HG03025 (cell line): ENCODE measurements around the gene EEF1AKMT3.
A peak's percentile ranks its signal among the peaks of the same experiment; 100 is the strongest.
"Not testable (repeated sequence)": the region's sequence is repeated elsewhere in the genome, so short reads cannot be mapped to it uniquely, and the experiment has no call there.

ENCODE experiments used
- ATAC-seq: cut with Tn5 transposase; IDR thresholded peaks from one replicate; pipeline ENCODE4 v1.9.1; 2021; ENCODE audit warnings: mild to moderate bottlenecking, moderate library complexity; ENCODE audit not compliant: unreplicated experiment, low FRiP score

The EEF1AKMT3 gene

DNA sequence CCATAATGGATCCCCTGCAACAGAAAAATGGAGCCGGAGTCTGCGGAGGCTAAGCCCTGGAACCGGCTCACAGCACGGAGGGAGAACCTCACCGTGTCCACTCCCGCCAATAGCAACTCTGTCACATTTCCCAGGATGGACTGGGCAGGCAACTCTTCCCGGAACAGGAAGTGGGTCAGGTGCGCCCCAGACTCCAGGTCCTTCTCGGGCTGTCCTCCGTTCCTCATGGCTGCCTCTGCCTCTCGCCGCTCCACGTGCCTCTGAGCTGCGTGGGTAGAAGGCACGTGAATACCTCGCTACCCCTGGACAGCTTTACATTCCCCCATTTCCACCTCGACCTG lies 7.8 kb upstream of the EEF1AKMT3 start:
- no peak for ATAC-seq

DNA sequence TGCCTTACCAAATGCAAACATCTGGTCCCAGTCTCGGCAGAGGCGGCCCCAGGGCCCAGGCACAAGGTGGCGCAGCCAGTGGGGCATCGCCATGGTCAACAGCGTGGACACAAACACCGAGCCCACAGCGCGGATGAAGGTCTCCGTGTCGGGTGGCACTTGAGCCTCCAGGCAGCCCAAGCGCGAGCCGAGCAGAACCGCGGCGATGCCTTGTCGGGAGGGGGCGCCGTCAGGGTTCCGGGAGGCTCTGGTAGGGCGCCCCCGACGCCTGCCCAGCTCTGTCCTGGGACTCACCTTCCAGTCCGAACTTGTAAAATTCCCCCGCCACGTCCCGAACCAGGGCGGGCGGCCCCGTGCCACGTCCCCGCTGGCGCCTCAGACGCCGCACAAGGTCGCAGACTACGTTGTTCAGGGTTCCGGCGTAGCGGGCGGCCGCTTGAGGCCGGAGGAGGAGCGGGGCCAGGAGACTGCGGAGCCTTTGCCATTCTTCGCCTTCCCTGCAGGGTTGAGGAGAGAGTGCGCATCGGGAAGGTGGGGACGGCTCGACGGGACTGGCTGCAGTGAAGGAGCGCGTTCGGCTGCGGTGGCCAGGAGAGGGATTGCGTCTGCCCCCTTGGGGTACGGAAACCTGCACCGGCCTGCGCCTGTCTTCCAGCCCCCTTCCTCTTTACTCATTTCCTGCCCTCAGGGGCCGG lies 7.3 kb upstream of the EEF1AKMT3 start:
- ATAC-seq = peak; percentile 57

DNA sequence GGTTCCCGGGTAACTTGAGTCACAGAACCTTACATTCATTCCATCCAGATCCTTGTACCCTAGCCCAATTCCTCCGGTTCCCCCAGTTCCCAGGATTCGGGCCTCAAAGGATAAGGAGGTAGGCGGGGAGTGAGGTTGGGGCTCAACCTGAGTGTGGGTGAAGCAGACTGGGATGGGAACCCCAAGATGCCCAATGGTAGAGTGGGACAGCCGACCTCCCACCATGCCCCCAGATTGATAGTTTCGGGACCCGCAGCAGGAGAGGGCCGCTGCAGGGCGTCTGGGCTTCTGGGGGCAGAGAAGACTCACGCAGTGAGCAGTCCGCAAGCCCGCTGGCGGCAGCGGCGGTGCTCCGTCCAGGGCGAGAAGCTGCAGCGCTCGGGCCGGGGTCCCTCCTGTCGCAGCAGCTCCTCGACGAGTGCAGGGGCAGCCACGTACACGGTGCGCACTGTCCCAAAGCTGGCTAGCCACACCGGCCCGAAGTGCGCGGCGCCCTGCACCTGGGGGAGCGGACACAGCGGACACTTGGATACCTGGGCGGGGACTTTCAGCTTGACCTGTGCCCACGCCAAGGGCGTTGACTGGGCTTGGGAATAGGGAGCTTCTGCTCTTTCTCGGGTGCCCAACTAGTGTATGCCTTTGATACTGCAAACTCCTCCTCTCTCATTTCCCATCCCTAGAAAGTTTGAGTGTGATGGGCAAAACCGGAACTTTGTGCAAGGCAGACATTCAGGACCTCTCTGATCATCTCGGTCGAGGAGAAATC lies 6.5 kb upstream of the EEF1AKMT3 start:
- no peak for ATAC-seq

DNA sequence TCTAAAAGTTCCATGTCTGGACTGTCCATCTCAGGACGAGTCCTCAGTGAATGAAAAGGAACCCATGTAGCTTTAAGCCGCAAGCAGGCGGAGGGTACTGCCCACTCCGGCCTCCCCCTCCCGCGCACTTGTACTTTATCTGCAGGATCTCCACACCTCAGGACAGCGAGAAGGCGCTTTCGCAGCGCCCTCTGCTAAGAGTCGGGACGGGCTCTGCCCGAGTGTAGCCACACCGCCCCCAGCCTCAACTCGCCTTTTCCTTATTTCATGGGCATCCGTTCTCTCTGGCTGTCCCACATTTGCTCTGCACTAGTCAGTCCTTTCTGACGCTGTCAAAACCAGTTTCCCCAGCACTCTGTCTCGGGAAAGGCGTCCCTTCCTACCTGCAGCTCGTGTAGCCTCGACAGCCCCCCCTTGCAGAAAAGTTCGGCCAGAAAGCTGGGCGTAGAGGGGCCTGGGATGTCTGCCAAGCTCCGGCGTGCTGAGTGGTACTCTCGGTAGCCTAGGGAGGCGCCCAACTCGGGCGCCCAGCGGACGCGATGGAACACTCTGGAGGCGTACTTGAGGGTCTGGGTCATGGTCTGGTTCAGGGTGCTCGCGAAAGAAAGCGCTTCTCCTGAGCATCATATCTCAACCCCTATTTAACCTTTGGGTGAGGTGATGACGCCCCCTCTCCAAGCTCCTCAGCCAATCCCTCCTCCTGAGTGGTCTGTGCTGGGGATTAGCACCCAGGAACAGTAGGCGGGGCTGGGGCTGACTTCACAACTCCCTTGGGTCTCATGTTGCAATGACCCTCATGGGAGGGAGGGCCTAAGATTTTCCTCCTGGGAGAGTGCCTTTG lies 5.7 kb upstream of the EEF1AKMT3 start, which contains the start of gene CYP27B1:
CYP27B1 (minus strand) TSS at position 615 of the 841 bp plus-strand sequence; CDS start at position 578, 37 bp downstream.
- ATAC-seq = no peak

DNA sequence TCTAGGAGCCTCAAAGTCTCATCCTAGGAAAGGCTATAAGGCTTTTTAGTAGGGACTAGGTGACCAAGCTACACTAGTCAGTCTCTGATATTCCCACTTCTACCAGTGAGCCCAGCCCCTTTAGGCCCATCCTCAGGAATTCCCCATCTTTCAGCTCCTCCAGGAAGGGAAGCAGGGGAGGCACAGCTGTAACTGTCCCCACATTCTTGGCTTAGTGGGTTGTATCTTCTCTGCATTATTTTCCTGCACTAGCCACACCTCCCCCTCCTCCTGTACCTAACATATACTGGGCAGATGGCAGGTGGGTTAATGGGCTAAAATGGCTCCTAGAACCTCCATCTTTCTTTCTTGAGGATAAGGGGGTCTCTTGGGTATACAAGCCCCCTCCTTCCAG lies 5.1 kb upstream of the EEF1AKMT3 start:
- ATAC-seq = no peak

DNA sequence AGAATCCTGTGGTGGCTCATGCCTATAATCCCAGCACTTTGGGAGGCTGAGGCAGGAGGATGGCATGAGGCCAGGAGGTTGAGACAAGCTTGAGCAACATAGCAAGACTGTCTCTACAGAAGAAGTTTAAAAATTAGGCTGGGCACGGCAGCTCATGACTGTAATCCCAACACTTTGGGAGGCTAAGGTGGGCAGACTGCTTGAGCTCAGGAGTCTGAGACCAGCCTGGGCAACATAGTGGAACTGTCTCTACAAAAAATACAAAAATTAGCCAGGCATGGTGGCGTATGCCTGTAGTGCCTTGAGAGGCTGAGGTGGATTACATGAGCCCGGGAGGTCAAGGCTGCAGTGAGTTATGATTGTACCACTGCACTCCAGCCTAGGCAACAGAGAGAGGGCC lies 4.5 kb upstream of the EEF1AKMT3 start:
- ATAC-seq = no peak

DNA sequence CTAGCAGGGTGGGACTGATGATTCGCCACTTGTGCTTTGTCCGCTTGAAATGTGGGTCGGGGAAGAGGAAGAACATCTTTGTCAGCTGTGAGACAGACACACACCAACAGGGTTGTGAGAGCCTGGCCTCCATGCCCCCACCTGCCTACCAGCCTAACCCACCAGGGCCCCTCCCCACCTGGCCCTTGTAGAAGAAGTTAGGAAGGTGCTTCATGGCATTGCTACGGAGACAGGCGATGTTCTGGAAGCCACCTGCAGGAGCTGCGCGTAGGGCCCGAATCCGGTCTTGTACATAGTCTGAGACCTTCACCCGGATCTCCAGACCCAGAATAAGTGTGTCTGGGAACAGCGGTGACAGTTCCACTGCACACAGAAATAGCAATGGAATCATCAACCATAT lies 2.8 kb upstream of the EEF1AKMT3 start:
- no peak for ATAC-seq

DNA sequence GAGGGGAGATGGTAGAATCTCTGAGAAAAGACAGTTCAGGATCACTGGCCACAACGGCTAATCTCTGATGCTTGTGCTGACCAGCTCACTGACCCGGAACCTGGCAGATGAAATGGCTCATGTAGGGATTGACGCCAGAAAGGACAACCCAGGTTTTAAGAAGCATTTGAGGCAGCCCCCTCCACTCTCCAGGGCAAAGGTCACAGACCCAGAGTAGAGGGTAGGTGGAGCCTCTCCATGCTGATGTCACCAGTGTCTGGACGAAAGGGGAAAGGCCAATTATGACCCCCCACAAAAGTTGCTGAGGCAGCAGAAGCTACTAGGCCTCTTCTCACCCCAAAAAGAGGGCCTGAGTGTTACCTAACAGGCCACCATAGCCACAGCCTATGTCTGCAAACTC lies 1.7 kb upstream of the EEF1AKMT3 start:
- no peak for ATAC-seq

DNA sequence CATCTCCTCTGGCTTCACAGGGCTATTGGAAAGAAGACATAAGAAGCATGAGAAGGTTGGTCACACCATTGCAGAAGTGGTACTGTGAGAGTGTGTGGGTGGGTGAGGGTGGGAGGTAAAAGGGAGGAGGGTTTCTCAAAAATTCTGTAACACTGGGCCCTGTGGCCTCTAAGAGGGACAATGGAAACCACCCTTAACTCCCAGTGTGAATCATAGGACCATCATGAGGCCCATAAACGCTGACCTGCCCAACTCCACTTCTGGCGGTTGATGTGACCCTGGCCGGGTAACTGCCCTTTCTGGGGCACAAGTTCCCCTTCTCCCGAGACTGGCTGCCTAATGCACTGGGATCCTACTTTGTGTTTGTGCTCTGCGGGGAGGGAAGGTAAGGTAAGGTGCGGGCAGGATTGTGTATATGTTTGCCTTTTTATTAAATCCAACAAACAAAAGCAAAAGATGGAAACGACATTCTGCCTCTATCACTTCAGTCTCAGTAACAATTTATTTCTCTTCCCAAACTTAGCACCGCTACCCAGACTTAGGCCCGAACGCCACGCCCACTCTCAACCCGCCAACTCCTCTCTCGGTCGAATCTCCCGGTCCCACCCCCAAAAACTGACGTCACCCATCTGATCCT lies 1.1 kb upstream of the EEF1AKMT3 start:
- ATAC-seq = peak; percentile 63

DNA sequence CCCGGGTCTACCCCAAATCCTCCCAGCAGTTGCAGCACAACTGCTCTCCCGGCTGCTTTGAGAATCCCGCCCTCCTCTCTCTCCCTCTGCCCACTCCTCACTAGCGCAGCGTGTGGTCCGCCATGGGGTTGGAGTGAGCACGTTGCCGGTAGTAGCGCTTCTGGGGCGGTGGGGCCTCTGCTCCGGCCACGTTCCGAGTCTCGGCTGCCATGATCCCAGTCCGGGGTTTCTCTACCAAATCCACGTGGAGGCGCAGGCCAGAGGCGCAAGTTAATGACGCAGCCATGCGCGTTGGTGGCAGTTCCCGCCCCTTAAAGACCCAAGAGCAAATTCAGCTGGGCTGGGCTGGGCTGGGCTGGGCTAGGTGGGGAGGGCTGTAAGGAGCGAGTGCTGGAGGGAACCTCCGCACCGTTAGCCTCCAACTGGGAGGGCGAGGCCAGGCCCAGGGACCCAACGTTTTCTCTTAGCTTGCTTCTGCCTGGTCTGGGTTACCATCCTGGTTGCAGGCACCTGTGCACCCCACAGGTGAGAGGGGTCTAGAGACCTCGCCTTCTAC lies 463 bp upstream of the EEF1AKMT3 start, which contains the start of gene METTL1:
METTL1 (minus strand) TSS at position 233 of the 556 bp plus-strand sequence; CDS start at position 211, 22 bp downstream.
- peak; percentile 83 for ATAC-seq

DNA sequence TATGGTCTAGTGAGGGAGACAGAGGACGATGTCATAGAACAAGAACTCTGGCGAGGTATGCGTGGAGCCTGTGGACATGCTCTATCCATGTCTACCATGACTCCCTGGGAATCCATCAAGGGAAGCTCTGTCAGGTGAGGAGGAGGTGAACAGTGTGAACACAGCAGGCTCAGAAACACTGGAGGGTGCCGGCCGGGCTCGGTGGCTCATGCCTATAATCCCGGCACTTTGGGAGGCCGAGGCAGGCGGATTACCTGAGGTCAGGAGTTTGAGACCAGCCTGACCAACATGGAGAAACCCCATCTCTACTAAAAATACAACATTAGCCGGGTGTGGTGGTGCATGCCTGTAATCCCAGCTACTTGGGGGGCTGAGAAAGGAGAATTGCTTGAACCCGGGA lies 2.2 kb downstream of the EEF1AKMT3 start:
- not testable (repeated sequence) for ATAC-seq

DNA sequence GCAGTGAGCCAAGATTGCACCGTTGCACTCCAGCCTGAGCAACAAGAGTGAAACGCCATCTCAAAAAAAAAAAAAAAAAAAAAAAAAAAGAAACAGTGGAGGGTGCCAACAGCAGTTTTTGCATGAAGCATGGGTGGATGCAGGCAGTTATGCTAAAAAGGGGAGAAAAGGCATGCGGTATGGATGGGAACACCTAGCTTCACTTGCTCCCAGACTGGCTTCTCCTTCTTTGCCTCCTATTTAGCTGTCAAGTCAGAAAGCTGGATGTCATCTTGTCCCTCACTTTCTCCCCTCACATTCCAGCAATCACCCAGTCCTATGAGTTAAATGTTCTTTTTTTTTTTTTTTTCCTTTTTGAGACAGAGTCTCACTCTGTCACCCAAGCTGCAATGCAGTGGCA lies 2.6 kb downstream of the EEF1AKMT3 start:
- no peak for ATAC-seq

DNA sequence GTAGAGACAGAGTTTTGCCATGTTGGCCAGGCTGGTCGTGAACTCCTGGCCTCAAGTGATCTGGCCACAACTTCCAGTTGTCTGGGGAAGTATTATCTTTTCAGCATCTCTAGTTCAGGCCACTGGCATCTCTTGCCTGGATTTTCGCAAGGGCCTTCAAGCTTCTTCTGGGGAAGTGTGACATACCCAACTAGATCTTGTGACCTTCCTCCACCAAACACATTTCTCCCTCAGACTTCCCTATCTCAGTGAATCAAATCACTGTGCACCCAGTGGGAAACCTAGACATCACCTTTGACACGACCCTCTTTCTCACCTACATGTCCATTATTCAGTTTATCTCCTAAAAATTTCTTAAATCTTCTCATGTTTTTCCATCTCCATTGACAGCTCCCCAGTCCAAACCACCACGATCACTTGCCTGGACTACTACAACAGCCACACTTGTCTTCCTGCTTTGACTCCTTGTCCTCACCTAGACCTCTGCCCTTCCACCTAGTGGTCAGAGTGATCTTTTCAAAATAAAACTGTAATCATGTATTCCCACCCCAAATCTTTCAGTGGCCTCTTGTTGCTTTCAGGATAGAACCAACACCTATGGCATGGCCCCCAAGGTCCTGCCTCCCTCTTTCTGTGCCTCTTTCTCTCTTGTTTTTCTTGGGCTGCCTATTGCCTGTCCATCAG lies 3.3 kb downstream of the EEF1AKMT3 start:
- ATAC-seq = no peak

DNA sequence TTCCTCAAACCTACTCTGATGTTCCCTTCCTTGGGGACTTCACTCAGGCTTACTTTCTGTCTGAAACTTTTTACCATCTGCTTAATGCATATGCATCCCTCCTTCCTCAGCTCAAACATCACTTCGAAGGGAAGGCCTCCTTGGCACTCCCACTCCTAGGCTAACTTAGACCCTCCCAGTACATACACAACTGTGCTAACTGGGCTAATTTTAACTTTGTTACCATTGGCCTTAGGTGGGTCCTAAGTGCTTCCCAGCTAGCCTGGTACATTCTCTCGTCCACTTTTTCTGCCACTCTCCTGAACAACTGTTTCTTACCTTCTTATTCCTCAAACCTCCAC lies 3.8 kb downstream of the EEF1AKMT3 start:
- no peak for ATAC-seq

DNA sequence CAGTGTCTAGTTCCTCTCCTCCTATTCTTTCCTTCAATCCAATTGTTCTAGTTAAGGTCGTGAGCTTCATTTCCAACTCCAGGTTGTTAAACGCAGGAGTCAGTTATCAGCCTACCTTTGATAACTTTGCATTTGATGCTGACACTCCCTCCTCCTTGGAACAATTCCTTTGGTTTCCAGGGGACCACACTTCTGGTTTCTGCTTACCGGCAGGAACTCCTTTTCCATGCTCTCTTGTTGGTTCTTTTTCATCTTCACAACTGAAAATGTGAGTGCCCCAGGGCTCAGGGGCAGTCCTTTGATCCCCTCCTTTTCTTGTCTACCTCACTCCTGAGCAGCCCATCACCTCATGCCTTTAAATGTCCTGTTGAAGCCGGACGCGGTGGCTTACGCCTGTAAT lies 5.0 kb downstream of the EEF1AKMT3 start:
- ATAC-seq = no peak

DNA sequence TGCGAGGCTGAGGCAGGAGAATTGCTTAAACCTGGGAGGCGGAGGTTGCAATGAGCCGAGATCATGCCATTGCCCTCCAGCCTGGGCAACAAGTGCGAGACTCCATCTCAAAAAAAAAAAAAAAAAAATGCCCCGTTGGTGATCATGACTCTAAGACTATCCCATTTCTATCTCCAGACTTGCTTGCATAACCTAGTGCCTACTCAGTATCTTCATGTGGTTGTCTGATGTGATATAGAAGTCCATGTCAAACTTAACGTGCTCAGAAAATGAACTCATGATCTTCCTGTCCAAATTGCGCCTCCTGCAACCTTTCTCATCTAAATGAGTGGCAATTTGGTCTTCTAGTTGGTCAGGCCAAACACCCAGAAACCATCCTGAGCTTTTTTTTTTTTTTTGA lies 5.5 kb downstream of the EEF1AKMT3 start:
- ATAC-seq = no peak

DNA sequence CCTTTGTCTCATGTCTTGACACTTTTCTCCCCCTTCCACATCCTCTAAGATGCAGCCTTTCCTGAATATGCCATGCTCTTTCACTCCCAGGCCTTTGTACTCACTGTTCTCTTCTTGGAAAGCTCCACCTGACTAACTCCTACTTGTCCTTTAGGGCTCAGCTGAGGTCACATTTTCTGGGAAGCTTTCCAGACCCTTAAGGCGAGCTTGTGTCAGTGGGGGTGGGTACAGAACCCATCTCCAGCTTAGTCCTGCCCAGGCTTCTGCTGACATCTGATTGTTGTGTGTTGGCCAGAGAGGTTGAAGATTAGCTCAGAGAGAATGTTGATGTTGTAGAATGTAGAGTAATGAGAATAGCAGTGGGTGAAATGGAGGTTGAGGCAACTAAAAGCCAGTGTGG lies 7.3 kb downstream of the EEF1AKMT3 start:
- ATAC-seq = no peak

DNA sequence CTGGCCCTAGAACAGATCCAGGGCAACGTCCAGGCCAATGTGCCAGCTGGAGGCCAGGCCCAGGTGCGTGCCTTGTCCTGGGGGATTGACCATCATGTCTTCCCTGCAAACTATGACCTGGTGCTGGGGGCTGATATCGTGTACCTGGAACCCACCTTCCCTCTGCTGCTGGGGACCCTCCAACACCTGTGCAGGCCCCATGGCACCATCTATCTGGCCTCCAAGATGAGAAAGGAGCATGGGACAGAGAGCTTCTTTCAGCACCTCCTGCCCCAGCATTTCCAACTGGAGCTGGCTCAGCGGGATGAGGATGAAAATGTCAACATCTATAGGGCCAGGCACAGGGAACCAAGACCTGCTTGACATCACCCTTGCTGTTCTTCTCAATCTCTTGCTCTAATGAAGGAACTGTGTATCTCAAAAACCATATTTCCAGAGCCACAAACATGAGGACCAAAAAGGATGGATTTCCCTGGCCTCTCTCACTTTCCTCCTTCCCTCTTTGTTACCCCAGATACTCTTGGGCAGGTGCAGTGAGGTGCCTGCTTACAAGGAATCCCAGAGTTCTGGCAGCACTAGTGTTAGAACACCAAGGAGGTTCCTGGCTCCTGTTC lies 8.0 kb downstream of the EEF1AKMT3 start:
- ATAC-seq = no peak

DNA sequence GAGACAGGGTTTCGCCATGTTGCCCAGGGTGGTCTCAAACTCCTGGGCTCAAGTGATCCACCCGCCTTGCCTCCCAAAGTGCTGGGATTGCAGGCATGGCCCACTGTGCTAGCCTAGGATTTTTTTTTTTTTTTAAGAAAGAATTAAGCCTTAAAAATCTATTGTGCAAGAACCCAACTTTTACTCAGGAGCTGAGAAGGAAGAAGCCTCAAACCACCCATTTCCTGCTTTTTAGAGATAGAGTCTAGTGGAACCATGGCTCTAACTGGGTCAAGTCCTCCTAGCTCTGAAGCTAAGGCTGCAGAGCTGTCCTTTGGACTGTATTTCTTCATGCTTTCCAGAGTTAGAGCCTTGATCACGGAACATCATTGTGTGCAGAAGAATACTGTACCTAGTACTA lies 8.8 kb downstream of the EEF1AKMT3 start:
- no peak for ATAC-seq
